ENCODE data around the gene MGMT. TPM values are rescaled to one million over a fixed set of nuclear protein-coding genes. Genes with fewer than 3 reads are reported as not detected.

Gene MGMT
- total RNA-seq, 2 donors from 2014 or later = 18.3 to 25.5 TPM

DNA sequence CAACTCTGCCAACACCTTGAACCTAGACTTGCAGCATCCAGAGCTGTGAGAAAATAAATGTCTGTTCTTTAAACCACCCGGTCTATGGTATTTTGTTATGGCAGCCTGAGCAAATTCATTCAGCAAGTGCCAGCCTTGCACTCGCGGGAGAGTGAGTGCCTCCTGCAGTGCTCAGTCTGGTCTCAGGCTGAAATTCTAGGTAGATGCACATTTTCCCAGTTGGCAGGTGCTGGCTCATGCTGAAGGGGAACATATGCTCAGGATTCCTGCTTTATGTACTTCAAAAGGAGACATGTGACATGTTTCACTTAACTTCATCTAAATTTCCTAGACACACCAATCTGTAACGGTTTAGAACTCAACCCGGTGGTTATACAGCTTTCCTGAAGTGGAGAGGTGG lies 170.8 kb downstream of the MGMT start:
- Histone ChIP-seq H3K4me1 (ENCODE audit: control insufficient read depth in 1 of 2, low read depth in 2 of 2) (no peaks in the 10 kb centered on the region), H3K36me3 (no peaks in the 10 kb centered on the region), H3K9me3 (peaks cover 6% of the 10 kb centered on the region), H3K27ac (no peak overlapping the region), H3K27me3 (replicated peaks; ENCODE audit: insufficient read depth) (no peaks in the 10 kb centered on the region), H3K4me3 (no peak overlapping the region)
- ATAC-seq (ENCODE audit: insufficient number of reproducible peaks, low FRiP score, low read depth) (no peak), DNase-seq (ENCODE audit: low spot score) (no peak)
- TF ChIP-seq, protein P1, sequence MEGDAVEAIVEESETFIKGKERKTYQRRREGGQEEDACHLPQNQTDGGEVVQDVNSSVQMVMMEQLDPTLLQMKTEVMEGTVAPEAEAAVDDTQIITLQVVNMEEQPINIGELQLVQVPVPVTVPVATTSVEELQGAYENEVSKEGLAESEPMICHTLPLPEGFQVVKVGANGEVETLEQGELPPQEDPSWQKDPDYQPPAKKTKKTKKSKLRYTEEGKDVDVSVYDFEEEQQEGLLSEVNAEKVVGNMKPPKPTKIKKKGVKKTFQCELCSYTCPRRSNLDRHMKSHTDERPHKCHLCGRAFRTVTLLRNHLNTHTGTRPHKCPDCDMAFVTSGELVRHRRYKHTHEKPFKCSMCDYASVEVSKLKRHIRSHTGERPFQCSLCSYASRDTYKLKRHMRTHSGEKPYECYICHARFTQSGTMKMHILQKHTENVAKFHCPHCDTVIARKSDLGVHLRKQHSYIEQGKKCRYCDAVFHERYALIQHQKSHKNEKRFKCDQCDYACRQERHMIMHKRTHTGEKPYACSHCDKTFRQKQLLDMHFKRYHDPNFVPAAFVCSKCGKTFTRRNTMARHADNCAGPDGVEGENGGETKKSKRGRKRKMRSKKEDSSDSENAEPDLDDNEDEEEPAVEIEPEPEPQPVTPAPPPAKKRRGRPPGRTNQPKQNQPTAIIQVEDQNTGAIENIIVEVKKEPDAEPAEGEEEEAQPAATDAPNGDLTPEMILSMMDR (IDR thresholded peaks at IDR 0.05) = no peak

DNA sequence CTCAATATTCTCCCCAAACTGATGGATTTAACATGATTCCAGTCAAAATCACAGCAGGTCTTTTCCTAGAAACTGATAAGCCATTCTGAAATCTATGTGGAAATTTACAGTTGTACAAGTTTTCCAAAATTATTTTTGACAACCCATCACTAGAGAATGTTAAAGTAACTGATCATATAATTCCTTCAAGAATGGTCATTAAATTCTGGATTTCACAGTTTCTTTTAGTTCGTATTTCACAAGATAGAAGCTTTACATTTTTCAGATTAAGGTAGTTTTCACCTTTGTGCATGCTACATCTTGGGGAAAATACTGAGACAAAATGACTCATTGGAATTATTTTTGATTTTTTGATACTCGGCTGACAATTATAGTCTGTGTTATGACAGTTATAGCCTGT lies 174.3 kb downstream of the MGMT start:
- H3K4me1 ChIP-seq (ENCODE audit: control insufficient read depth in 1 of 2, low read depth in 2 of 2) = no peaks in the 10 kb centered on the region
- H3K4me3 ChIP-seq = no peak overlapping the region
- TF ChIP-seq, protein P1 (IDR thresholded peaks at IDR 0.05) = no peak
- no peak overlapping the region for H3K27ac ChIP-seq
- no peaks in the 10 kb centered on the region for H3K27me3 ChIP-seq (replicated peaks; ENCODE audit: insufficient read depth)
- DNase-seq (ENCODE audit: low spot score) = no peak
- no peaks in the 10 kb centered on the region for H3K36me3 ChIP-seq
- no peaks in the 10 kb centered on the region for H3K9me3 ChIP-seq
- no peak for ATAC-seq (ENCODE audit: insufficient number of reproducible peaks, low FRiP score, low read depth)

DNA sequence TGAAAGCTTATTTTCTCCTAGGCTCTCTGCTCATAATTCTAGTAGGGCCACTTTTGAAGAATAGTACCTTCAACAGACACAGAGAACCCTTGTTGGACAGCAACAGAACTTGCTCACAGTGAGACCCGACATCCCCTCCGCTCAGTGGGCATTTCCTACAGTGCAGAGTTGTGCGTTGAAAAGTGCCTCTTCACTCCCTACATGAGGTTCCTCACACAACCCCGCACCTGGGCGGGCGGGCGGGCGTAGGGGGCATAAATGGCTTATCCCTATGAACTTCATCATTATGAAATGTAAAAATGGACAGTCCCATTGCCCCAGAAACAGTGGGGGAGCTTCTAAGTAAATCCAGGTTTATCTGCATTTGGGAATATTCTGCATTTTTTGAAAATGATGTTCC lies 174.9 kb downstream of the MGMT start:
- TF ChIP-seq, protein P1 (IDR thresholded peaks at IDR 0.05) = no peak
- ATAC-seq (ENCODE audit: insufficient number of reproducible peaks, low FRiP score, low read depth) (no peak), DNase-seq (ENCODE audit: low spot score) (no peak)
- Histone ChIP-seq H3K36me3 (no peaks in the 10 kb centered on the region), H3K27me3 (replicated peaks; ENCODE audit: insufficient read depth) (no peaks in the 10 kb centered on the region), H3K9me3 (no peaks in the 10 kb centered on the region), H3K4me3 (no peak overlapping the region), H3K4me1 (ENCODE audit: control insufficient read depth in 1 of 2, low read depth in 2 of 2) (no peaks in the 10 kb centered on the region), H3K27ac (no peak overlapping the region)

DNA sequence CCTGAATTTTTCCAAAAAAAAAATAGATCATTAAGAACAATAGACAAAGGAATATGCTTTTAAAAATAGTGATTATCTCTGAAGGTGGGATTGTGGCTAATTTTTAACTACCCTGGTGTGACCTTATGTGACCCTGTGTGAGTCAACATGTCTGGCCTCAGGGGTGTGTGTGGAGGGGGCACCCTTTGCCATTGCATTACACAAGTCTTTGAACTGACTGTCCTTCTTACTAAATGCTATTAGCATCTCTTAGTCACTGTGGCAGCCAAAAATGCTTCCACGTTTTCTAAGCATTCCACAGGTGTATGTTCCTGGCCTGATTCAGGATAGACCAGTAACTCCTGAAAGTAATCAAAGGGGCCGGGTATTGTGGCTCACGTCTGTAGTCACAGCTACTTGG lies 175.4 kb downstream of the MGMT start:
- ATAC-seq (ENCODE audit: insufficient number of reproducible peaks, low FRiP score, low read depth) (no peak), DNase-seq (ENCODE audit: low spot score) (no peak)
- TF ChIP-seq, protein P1 (IDR thresholded peaks at IDR 0.05) = no peak
- Histone ChIP-seq H3K9me3 (no peaks in the 10 kb centered on the region), H3K4me3 (no peak overlapping the region), H3K27ac (no peak overlapping the region), H3K4me1 (ENCODE audit: control insufficient read depth in 1 of 2, low read depth in 2 of 2) (no peaks in the 10 kb centered on the region), H3K36me3 (no peaks in the 10 kb centered on the region), H3K27me3 (replicated peaks; ENCODE audit: insufficient read depth) (no peaks in the 10 kb centered on the region)

DNA sequence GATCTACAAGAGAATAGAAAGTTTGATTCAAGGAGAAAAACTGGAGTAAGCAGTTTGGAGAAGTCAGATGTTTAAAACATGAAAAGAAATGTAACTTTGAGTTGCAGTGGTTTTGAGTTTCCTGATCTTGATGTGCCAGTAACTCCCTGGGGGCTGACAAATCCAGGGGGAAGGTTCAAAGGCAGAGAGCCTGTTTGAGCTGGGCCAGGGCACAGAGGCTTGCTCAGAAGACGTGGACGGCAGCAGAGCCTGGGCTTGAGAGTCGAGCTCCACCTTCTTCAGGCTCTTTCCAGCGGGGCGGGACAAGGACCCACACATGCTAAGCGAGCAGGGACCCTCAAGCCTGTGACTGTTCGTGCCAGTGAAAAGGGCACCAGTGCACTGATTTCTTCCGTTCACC lies 176.2 kb downstream of the MGMT start:
- Histone ChIP-seq H3K27ac (no peak overlapping the region), H3K4me3 (no peak overlapping the region), H3K4me1 (ENCODE audit: control insufficient read depth in 1 of 2, low read depth in 2 of 2) (no peaks in the 10 kb centered on the region), H3K36me3 (no peaks in the 10 kb centered on the region), H3K9me3 (no peaks in the 10 kb centered on the region), H3K27me3 (replicated peaks; ENCODE audit: insufficient read depth) (no peaks in the 10 kb centered on the region)
- DNase-seq (ENCODE audit: low spot score) = no peak
- TF ChIP-seq, protein P1 (IDR thresholded peaks at IDR 0.05) = no peak
- no peak for ATAC-seq (ENCODE audit: insufficient number of reproducible peaks, low FRiP score, low read depth)
